D721Med (cell line): ENCODE measurements around the gene IGF2.

ENCODE experiments used
- DNase-seq: peaks from one replicate; pipeline ENCODE4 v3.0.0; 2011; ENCODE audit warnings: low spot score; ENCODE audit not compliant: insufficient read length
- FAIRE-seq: peaks from 2 replicates; lab custom pipeline; 2011; peaks lifted over from hg19 to GRCh38; lab: Jason Lieb, UNC
- TF ChIP-seq, protein P1 (sequence below): IDR thresholded peaks from 2 replicates; pipeline ENCODE4 v1.5.1; 2012; ENCODE audit warnings: mild to moderate bottlenecking, control low read depth; ENCODE audit not compliant: insufficient read depth; ENCODE audit errors: missing control alignments

Gene IGF2

GRCh38 chr11:2176389-2176900, 37.3 kb upstream of the IGF2 start:
- no peak for DNase-seq
- TF ChIP-seq, protein P1, sequence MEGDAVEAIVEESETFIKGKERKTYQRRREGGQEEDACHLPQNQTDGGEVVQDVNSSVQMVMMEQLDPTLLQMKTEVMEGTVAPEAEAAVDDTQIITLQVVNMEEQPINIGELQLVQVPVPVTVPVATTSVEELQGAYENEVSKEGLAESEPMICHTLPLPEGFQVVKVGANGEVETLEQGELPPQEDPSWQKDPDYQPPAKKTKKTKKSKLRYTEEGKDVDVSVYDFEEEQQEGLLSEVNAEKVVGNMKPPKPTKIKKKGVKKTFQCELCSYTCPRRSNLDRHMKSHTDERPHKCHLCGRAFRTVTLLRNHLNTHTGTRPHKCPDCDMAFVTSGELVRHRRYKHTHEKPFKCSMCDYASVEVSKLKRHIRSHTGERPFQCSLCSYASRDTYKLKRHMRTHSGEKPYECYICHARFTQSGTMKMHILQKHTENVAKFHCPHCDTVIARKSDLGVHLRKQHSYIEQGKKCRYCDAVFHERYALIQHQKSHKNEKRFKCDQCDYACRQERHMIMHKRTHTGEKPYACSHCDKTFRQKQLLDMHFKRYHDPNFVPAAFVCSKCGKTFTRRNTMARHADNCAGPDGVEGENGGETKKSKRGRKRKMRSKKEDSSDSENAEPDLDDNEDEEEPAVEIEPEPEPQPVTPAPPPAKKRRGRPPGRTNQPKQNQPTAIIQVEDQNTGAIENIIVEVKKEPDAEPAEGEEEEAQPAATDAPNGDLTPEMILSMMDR, result no peak
- FAIRE-seq, result no peak

- FAIRE-seq, result no peak
- TF ChIP-seq, protein P1, result no peak
- DNase-seq, result no peak
These were observed 36.5 kb upstream of the IGF2 start for GRCh38 chr11:2175659-2176058.

DNA sequence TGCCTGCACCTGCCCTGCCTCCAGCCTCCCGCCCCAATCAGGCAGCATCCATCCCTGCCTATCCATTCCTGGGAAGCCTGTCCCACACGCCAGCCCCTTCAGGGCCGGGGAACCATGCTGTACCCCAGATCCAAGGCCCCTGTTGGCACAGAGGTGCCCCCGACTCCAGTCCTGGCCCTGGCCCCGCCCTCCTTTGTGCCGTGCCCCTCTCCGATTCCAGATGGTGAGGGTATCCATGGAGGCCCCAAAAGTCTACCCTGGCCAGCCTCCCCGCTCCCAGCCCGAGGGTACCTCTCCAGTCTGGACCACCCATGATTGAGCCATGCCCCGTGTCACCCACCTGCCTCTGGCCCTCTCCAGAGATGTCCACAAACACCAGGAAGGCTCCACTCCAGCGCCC, 35.2 kb upstream of the IGF2 start:
- TF ChIP-seq, protein P1, result no peak
- DNase-seq, result no peak
- no peak for FAIRE-seq

DNA sequence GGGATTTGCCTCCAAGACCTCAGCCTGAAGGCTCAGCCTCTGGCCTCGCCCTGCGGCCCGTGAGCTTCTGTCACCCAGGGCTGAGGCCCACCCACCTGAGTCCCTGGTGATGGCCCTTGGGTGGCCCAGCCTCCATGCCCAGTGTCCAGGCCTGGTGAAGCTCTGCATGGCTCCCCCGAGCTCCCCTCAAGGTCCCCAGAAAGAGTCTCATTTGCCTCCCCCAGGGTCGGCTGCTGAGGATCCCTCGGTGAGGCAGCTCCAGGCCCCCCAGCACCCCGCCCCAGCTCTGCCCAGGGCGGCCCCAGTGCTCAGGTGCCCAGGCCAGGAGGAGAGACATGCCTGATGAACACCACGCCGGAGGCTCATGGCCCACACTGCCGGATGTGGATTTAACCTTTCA, 34.6 kb upstream of the IGF2 start:
- FAIRE-seq, result no peak
- TF ChIP-seq, protein P1, result no peak
- no peak for DNase-seq

- FAIRE-seq (no peak), DNase-seq (no peak)
- TF ChIP-seq, protein P1, result peak; percentile 39
These were observed 34.0 kb upstream of the IGF2 start for GRCh38 chr11:2173150-2173693.

- TF ChIP-seq, protein P1, result no peak
- DNase-seq (no peak), FAIRE-seq (no peak)
These were observed 33.5 kb upstream of the IGF2 start for GRCh38 chr11:2172676-2173075.

- TF ChIP-seq, protein P1, result no peak
- no peak for FAIRE-seq
- no peak for DNase-seq
These were observed 32.4 kb upstream of the IGF2 start, which contains the start of gene TH for GRCh38 chr11:2171591-2172003. TH (minus strand) TSS chr11:2171815; CDS start chr11:2171786, 29 bp downstream.
